GM21447 (cell line): Measurements from ENCODE around the gene SLC26A11.
"Not testable (repeated sequence)": the region's sequence is repeated elsewhere in the genome, so short reads cannot be mapped to it uniquely, and the experiment has no call there.

Experiments
- ATAC-seq: cut with Tn5 transposase; IDR thresholded peaks from one replicate; pipeline ENCODE4 v1.9.1; 2021; ENCODE audit not compliant: unreplicated experiment

The SLC26A11 gene

GRCh38 chr17:80237386-80237785 lies 17.2 kb downstream of the SLC26A11 start:
- no peak for ATAC-seq

DNA sequence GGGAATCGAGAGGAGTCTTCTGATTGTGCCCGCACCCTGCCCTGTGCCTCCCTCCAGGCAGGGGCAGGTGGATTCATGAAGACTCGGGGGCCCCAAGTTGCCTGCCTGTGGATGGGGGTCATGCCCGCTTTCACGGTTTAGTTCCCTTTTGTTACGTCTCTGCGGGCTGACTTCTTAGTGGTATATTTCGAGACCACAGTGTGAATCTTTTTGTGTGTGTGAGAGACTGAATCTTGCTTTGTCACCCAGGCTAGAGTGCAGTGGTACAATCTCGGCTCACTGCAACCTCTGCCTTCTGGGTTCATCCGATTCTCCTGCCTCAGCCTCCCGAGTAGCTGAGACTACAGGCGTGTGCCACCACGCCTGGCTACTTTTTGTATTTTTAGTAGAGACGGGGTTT lies 22.3 kb downstream of the SLC26A11 start:
- ATAC-seq, result no peak

GRCh38 chr17:80243526-80244433 lies 23.6 kb downstream of the SLC26A11 start:
- ATAC-seq, result no peak

- ATAC-seq, result not testable (repeated sequence)
Measured at GRCh38 chr17:80244448-80244847, 24.2 kb downstream of the SLC26A11 start.

GRCh38 chr17:80244871-80245509 lies 24.8 kb downstream of the SLC26A11 start:
- no peak for ATAC-seq

DNA sequence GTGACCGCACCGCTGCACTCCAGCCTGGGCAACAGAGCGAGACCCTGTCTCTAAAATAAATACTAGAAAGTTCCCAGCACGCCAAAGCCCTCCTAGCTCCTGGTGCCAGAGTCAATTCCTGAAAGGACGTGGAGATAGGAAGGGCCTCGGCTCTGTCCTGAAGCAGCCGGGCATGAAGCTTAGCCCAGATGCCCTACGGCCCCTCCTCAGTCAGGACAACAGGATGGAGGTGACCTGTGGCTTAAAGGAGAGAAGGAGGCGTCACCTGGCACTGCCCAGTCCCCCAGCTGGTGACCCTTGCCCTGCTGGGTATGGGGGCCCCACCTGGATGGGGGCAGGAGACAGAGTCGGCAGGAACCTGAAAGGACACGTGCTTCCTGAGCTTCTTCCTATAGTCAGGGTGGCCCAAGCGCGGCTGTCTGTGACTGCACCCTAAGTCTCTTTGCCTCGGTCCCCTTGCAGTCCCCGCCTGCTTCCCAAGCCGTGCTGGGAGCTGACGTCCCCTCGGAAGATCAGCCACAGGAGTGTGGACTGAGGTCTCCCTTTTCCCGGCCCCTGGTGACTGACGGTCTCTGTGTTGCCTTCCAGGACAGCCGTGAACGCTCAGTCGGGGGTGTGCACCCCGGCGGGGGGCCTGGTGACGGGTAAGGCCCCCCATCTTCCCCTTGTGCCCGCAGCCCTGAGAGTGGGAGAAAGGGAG lies 25.5 kb downstream of the SLC26A11 start:
- ATAC-seq, result no peak

DNA sequence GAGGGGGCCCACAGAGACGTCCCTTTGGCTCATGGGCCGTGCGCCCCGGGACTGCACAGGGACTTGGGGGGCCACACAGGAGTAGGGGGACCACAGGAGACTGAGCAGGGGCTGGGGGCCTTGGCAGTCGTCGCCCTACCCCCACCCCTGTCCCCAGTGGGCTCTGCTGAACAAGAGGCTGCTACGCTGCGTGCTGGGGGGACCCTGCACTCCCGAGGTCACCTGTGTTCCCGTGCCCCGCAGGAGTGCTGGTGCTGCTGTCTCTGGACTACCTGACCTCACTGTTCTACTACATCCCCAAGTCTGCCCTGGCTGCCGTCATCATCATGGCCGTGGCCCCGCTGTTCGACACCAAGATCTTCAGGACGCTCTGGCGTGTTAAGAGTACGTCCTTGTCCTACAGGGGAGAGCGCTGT lies 26.0 kb downstream of the SLC26A11 start:
- ATAC-seq, result no peak

GRCh38 chr17:80246726-80247125 lies 26.5 kb downstream of the SLC26A11 start:
- ATAC-seq, result no peak

DNA sequence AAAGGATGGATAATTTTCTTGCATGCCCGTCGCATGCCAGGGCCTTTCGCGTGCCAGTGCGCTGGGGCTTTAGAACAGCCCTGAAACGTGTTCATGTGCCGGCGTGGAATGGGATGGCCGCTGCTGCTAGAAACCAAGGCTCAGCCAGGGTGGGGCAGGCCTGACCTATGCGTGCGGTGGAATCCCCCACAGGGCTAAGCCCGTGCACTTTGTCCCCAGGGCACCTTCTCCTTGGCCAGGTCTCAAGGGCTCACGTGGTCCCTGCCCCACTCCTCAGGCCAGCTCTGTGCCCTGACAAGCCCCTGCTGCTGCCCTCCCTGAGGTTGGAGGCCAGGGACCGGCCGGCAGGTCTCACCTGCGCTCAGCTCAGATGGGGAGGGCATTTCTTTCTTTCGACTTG lies 27.3 kb downstream of the SLC26A11 start:
- ATAC-seq, result no peak

GRCh38 chr17:80248001-80248893 lies 28.0 kb downstream of the SLC26A11 start:
- ATAC-seq, result no peak

DNA sequence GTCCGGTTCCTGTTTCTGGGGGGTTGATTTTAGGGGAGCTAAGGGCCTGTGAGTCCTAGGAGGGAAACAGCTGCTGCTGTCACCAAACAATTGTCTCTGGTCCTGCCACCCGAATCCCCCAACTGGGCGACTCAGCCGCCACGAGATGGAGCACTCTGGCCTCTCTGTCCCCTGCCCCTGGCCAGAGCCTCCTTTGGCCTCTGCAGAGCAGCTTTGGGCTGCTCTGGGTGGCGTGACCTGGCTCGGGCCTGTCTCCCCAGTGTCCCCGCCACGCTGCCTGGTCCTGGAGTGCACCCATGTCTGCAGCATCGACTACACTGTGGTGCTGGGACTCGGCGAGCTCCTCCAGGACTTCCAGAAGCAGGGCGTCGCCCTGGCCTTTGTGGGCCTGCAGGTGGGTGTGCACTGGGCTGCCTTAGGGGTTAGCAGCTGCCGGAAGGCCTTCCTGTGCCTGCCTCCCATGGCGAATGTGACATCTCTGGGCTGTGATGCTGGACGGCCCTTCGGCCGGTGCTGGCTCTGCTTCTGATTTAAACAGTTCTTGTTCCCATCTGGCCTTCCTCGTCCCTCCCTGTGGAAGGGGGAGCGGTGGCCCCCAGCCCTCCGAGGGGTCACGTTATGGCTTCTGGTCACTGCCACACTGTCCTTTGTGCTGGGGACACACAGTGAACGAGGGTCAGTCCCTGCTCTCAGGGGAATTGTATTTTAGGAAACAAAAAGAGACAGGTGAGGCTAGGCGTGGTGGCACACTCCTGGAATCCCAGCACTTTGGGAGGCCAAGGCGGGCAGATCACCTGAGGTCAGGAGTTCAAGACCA lies 28.9 kb downstream of the SLC26A11 start:
- ATAC-seq, result no peak

DNA sequence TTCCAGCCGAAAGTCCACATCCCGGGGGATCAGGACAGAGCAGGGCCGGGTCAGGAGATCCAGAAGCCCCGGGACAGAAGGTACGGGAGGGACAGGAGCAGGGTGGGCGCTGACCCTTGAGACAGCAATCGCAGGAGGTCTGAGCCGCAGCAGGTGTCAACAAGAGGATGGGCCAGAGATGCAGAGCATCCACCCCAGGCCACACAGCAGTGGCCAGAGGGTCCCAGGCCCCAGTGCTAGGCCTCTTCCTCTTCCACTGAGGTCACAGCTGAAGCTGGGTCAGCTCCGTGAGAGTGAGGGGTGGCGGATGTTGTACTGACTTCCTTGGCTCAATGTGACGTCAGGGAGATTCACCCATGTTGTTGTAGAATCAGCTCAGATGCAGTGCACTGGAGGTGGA lies 31.7 kb downstream of the SLC26A11 start:
- ATAC-seq, result no peak

DNA sequence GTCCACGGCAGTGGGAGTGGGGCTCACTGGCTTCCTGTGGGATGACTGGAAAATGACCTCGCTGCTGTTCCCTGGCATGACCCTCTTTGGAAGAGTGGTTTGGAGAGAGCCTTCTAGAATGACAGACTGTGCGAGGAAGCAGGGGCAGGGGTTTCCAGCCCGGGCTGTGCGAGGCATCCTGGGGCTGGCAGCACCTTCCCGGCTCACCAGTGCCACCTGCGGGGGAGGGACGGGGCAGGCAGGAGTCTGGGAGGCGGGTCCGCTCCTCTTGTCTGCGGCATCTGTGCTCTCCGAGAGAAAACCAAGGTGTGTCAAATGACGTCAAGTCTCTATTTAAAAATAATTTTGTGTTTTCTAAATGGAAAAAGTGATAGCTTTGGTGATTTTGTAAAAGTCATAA lies 32.6 kb downstream of the SLC26A11 start:
- no peak for ATAC-seq

GRCh38 chr17:80253631-80254395 lies 33.6 kb downstream of the SLC26A11 start:
- no peak for ATAC-seq

DNA sequence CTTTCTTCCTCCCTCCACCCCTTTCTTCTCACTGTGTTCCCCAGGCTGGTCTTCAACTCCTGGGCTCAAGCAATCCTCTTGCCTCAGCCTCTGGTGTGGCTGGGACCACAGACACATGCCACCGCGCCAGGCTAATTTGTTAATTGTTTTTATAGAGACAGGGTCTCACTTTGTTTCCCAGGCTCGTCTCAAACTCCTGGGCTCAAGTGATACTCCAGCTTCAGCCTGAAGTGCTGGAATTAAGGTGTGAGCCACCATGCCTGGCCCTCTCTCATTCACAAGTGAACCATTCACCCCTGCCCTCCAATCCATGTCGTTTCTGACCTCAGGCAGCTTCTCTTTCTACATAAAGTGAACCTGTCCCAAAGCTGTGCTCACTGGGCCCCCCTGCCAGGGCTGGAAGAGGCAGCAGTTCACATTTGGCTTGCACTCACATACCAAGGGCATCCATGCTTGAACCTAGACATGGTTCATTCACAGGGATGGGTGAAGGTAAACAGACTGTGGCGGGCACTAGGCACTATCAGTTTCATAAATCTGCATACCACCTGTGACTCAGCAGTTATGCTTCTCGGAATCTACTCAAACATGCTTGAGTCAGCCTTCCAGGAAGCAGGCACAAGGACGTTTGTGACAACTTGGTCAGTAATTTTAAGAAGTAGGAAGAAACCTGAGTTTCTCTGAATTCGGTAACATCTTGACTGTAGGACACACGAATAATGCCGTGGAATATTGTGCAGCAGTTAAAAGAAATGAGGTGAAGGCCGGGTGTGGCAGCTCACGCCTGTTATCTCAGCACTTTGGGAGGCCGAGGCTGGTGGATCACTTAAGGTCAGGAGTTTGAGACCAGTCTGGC lies 34.4 kb downstream of the SLC26A11 start:
- ATAC-seq, result peak; percentile 64

DNA sequence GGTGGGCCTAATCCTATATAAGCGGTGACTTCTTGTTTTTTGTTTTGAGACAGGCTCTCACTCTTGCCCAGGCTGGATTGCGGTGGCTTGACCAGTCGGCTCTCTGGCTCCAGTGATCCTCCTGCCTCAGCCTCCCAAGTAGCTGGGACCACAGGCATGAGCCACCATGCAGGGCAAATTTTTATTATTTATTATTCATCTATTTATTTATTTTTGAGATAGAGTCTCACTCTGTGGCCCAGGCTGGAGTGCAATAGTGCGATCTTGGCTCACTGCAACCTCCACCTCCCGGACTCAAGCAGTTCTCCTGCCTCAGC lies 35.8 kb downstream of the SLC26A11 start:
- ATAC-seq, result no peak

DNA sequence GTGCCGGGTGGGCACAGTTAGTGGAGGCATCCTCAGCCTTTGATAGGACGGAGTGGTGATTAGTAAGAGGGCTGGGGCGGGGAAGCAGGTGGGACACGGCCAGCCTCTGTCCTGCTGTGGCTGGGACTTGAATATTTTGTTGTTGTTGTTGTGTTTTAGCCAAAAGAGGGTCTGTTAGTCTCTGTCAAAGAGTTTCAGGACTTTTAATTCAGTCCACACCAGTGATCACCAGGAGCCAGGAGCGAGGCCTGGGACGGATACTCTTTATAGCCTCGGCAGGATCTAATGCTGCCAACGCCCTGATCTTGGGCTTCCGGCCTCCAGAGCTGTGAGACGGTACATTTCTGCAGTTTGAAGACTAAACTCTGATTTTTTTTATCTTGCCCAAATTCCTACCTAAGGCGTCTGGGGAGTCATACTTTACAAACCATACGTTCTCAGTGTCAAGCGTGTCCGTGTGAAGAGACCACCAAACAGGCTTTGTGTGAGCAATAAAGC lies 37.5 kb downstream of the SLC26A11 start:
- ATAC-seq, result no peak

GRCh38 chr17:80258296-80258695 lies 38.1 kb downstream of the SLC26A11 start:
- not testable (repeated sequence) for ATAC-seq
